ENCODE results near the gene ATP2B3.

GRCh38 chrX:153485396-153486080 lies 31.9 kb upstream of the ATP2B3 start:
- TF ChIP-seq POLR2AphosphoS5 (IDR thresholded peaks at IDR 0.05; ENCODE audit: borderline replicate concordance, low read depth, low read length) (no peak), EZH2 (IDR thresholded peaks at IDR 0.05) (no peak), FOXP2 (optimal IDR thresholded peaks at IDR 0.05; ENCODE audit: control extremely low read depth, extremely low read length, insufficient read depth) (no peak)

Measured in SK-N-MC (cell line).